CD4-positive, alpha-beta T cell treated with Interleukin-2 at 100 ng/mL for 4 hours (primary cell): ENCODE data around the gene C1orf159.
A peak's percentile ranks its signal among the peaks of the same experiment; 100 is the strongest.
"Not testable (repeated sequence)": the region's sequence is repeated elsewhere in the genome, so short reads cannot be mapped to it uniquely, and the experiment has no call there.

ENCODE experiments used
- DNase-seq: peaks from one replicate; pipeline ENCODE4 v3.0.0-alpha.2; 2020; ENCODE audit warnings: low spot score

Gene C1orf159

DNA sequence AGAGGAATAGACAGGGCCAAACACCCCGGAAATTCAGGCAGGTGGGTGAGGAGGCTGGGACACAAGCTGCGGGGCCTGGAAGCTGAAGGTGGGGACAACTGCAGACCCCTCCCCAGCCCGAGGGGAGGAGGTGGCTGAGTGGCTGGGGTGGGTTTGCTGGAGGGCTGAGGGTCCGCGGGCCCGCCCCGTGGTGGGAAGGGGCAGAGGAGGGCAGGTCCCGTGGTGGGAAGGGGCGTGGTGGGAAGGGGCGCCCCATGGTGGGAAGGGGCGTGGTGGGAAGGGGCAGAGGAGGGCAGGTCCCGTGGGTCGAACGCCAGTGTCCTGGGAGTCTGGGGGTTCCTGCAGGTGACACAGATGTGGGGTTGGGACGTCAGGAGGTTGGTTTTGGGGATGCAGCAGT lies 33.5 kb upstream of the C1orf159 start:
- no peak for DNase-seq

- no peak for DNase-seq
Observed at GRCh38 chr1:1148569-1148968, 32.7 kb upstream of the C1orf159 start.

- DNase-seq, result no peak
Observed at GRCh38 chr1:1148061-1148460, 32.2 kb upstream of the C1orf159 start.

GRCh38 chr1:1146596-1146995 lies 30.7 kb upstream of the C1orf159 start:
- DNase-seq, result no peak

DNA sequence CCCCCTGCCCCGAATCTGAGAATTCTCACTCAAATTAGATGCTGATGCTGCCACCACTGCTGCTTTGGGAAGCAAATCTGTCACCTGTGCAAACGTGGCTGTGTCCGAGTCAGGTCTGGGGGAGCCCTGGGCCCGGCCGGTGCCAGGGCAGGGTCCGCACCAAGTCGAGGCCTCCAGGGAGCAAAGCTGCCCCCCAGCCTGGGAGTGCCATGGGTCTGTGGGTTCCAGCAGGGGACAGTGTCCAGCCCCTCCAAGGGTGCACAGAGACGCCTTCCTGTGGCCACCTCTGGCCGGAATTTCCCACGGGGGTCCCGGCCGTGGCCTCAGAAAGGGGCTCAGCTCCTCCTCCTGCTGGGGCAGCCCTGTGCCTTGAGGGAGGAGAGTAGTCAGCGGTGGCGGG lies 30.1 kb upstream of the C1orf159 start:
- no peak for DNase-seq

DNA sequence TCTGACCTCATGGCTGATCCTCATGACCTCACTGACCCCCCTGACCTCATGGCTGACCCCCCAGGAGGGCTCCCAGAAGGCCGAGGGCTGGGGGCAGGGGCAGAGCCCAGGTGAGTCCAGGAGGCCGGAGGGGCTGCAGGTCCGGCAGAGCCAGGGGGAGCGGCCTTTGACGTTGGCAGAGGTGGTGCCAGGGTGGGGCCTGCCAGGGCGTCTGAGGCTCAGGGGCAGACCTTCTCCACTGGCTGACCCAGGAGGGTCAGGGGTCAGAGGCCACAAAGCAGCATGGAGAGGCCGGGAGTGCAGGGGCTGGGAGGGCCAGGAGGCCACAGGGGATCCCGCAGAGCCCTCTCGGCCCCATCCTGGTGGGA lies 29.6 kb upstream of the C1orf159 start:
- no peak for DNase-seq

DNA sequence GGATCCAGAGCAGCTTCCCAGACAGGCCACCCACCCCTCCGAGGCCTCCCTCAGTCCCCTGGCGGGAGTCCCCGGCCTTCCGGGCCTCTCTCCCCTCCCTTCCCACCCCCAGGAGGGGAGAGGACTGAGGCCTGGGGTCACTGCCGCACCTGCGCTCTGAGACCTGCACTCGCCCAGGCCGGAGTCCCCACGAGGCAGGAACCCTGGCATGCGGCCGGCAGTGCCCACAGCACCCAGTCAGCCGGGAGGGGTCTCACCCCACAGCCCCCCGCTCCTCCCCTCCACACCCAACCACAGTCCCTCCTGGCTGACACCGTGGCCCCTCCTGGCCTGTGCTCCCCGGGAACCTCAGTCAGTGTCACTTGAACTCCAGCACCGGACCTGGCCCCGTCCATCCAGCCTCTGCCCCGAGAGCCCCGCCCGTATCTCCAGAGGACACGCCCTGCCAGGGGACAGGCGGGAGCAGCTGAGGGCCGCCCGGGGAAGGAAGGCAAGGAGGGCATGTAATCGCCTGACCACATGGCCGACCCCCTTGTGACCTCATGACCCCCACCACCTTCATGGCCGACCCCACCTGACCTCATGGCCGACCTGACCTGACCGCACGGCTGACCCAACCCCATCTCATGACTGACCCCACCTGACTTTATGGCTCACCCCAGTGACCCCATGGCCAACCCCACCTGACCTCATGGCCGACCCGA lies 29.1 kb upstream of the C1orf159 start:
- no peak for DNase-seq

DNA sequence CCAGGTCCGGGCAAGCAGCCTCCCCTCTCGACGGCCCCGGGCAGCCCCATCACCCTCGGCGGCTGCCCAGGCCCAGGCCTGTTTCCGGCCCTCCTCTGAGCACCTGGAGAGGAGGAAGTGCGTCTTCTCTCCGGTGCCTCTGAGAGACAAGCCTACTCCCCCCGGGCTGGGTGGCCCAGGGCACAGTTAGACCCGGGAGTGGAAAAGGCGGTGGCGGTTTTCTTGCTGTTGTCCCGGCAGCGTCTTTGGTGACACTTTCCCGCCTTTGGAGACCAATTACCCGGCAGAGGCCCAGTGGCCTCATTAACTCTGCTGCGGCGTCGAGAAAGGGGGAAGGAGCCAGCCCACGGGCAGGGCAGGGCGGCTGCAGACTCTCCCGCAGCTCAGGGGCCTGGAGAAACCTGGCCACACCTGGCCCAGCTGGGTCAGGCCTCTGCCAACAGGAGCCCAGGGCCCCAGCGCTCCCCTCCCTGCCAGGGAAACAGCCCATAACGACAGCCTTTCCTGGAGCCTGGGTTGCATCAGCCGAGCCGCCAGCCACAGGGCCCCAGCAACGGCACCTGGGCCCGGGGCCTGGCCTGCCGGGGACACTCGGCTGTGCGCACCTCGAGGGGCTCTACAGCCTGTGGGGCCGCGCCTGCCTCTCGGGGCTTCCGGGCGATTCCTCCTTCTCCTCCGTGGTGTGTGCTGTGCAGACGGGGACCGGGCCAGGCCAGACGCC lies 28.4 kb upstream of the C1orf159 start:
- peak; percentile 34 for DNase-seq

DNA sequence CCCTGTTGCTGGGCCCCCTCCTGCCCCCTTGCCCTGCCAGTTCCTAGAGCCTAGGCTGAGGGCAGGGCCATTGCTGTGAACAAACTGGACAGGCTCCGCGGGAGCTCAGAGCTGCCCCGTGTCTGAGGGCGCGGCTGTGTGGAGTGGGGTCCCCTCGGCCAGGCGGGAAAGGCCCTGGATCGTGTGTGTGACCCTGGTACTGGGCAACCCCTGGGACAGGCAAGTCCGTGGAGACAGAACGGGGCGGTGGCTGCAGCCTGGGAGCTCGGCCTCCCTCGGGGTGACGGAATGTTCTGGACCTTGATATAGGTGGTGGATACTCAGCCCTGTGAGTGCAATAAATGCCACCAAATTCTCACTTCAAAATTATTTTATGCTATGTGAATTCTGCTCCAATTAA lies 27.7 kb upstream of the C1orf159 start:
- DNase-seq, result no peak

DNA sequence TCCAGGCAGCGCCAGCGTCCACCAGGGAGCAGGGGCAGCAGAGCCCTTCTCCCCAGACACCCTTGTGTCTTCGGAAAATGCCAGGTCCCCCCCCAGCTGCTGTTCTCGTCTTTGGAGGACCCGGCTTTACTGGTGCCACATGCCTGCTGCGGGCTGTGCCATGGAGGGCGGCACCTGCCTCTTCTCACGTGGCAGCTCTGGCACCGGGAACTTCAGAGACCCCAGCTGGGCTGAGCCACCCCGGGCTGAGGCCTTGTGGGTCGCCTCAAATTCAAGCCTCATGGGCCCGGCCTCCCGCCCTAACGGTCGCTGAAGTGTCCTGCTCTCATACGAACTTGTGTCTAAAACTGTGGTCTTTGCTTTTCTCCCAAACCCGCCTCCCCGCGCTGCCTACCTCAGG lies 27.0 kb upstream of the C1orf159 start:
- DNase-seq, result no peak

DNA sequence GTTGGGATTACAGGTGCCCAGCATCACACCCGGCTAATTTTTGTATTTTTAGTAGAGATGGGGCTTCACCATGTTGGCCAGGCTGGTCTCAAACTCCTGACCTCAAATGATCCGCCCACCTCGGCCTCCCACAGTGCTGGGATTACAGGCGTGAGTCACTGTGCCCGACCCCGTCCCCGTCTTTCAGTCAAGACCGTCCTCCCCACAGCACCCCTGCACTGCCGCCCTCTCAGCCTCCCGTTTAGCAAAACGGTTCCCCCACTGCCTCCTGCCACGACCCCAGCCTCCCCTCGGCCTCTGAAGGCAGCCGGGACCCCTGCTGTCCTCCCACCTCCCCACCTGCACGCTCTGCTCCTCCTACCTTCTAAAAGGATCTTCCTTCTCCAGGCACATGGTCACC lies 26.5 kb upstream of the C1orf159 start:
- not testable (repeated sequence) for DNase-seq

DNA sequence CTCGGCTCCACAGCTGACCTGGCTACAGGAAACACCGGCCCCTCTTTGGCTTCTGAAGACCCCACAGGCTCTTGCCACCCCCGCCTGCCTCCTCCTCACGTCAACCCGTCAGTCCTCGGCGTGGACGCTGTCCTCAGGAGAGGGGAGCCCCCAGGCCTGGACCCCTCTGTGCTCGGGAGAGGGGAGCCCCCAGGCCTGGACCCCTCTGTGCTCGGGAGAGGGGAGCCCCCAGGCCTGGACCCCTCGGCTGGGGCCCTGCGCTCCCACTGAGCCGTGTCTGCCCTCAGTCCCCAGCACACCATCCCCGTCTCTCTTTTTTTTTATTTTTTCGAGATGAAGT lies 26.0 kb upstream of the C1orf159 start:
- DNase-seq, result no peak

GRCh38 chr1:1141244-1141910 lies 25.5 kb upstream of the C1orf159 start:
- no peak for DNase-seq

DNA sequence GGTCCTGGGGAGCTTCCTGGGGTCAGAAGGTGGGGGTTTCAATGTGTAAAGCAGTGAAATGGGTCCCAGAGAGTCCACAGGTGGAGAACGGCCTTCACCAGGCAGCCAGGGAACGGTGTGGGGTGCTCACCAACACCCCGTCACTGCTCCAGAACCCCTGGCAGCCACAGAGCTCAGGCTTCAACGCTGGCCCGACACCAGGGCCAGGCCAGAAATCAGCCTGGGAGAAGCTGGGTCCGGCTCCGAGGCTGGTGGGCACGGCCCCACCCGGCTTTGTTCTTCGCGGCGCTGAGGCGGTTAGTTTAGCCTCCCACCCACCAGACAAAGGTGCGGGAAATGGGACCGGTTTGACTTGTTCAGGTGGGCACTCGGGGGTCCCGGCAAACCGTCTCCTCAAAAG lies 24.8 kb upstream of the C1orf159 start:
- DNase-seq, result no peak

- peak; percentile 74 for DNase-seq
Observed at GRCh38 chr1:1137256-1138045, 21.6 kb upstream of the C1orf159 start.

DNA sequence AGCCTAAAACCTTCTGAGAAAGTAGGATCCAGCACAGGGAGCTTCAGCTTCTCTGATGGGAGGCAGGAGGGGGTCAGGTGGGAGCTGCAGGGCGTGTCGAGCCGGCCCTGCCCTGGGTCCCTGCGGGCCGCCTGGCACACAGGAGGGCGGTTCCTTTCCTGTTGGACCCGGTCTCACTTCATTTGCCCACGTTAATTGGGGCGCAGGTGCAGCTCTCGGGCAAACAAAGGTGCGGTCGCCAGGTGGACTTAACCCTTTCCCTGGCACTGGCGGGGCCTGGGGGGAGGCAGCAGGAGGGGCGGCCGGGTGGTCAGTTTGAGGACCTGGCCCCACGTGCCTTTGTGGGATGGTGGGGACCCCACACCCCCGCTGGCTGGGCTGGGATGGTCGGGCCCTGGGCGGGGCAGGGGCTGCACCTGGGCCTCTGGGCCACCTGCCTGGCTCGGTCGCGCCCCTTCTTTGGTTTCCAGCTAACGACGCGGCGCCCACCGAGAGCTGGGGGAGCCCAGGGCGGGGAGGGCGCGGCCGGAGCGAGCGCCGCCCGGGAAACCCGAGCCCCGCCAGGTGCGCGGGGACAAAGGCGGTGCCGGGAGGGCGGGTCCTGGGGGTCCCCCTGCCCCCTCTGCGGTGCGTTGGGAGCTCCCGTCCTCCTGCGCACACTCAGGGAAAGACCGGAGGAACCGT lies 20.8 kb upstream of the C1orf159 start:
- no peak for DNase-seq

DNA sequence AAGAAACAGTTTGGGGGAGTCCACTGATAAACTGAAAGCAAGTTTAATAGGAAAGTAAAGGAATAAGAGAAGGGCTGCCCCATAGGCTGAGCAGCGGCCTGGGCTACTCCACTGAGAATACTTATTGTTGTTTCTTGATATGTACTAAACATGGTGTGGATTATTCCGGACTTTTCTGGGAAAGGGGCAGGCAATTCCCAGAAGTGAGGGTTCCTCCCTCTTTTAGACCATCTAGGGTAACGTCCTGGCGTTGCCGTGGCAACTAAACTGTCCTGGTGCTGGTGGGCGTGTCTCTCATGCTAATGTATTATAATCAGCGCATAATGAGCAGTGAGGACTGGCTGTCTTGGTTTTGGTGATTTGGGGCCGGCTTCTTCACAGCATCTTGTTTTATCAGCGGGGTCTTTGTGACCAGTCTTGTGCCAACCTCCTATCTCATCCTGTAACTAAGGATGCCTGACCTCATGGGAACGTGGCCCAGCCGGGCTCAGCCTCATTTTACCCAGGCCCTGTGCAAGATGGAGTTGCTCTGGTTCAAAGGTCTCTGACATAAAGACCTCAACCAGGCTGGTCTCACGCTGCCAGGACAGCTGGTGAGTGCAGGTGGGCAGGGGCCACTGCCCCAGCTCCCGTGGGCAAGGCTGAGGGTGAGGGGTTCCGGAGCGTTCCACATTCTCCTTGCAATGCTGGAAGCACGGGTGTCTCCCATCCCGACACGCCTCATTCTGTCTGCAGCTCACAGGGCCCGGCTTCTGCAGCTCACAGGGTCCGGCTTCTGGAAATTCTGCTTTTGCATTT lies 19.6 kb upstream of the C1orf159 start:
- DNase-seq, result no peak

- DNase-seq, result no peak
Observed at GRCh38 chr1:1134300-1134970, 18.5 kb upstream of the C1orf159 start.

GRCh38 chr1:1132956-1133750 lies 17.3 kb upstream of the C1orf159 start:
- DNase-seq, result no peak
